ENCODE measurements around the gene MEIOC.
A peak's percentile ranks its signal among the peaks of the same experiment; 100 is the strongest.
"Not testable (repeated sequence)": the region's sequence is repeated elsewhere in the genome, so short reads cannot be mapped to it uniquely, and the experiment has no call there.

MEIOC gene

GRCh38 chr17:44614862-44615261 lies 41.4 kb upstream of the MEIOC start:
- TF ChIP-seq, protein P1, sequence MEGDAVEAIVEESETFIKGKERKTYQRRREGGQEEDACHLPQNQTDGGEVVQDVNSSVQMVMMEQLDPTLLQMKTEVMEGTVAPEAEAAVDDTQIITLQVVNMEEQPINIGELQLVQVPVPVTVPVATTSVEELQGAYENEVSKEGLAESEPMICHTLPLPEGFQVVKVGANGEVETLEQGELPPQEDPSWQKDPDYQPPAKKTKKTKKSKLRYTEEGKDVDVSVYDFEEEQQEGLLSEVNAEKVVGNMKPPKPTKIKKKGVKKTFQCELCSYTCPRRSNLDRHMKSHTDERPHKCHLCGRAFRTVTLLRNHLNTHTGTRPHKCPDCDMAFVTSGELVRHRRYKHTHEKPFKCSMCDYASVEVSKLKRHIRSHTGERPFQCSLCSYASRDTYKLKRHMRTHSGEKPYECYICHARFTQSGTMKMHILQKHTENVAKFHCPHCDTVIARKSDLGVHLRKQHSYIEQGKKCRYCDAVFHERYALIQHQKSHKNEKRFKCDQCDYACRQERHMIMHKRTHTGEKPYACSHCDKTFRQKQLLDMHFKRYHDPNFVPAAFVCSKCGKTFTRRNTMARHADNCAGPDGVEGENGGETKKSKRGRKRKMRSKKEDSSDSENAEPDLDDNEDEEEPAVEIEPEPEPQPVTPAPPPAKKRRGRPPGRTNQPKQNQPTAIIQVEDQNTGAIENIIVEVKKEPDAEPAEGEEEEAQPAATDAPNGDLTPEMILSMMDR (IDR thresholded peaks at IDR 0.05; ENCODE audit: low read length, missing control alignments): no peak
- DNase-seq (ENCODE audit: low read depth): no peak
- no peak overlapping the region for H3K4me3 ChIP-seq (replicated peaks; ENCODE audit: low read depth, low read length)

GRCh38 chr17:44618652-44619051 lies 37.6 kb upstream of the MEIOC start:
- DNase-seq (ENCODE audit: low read depth); H3K4me3 ChIP-seq (replicated peaks; ENCODE audit: low read depth, low read length): not testable (repeated sequence)

DNA sequence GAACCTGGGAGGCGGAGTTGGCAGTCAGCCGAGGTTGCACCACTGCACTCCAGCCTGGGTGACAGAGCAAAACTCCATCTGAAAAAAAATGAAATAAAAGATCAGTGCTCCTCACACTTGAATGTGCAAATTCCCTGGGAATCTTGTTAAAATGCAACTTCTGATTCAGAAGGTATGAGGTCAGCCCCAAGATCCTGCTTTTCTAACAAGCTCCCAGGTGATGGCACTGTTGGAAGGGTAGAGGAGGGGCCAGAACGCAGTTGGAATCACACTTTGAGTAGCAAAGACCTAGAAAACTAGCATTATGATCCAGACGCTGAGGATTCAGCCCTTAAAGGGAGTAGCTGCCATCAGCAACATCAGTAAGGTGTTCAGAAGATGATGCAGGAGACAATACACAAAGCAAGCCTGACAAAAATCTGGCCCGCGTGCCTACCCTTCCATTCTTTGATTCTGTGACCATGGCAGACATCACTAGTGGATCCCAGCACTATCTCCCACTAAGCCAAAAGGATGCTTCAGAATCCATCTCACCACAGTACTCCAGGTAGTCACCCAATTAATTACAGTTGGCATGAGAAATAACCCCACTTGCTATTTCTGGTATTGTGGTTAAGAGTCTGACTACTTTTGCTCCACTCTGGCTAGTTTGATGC lies 33.1 kb upstream of the MEIOC start:
- no peak for DNase-seq (ENCODE audit: low read depth)
- TF ChIP-seq, protein P1 (IDR thresholded peaks at IDR 0.05; ENCODE audit: low read length, missing control alignments): peak; percentile 1
- no peak overlapping the region for H3K4me3 ChIP-seq (replicated peaks; ENCODE audit: low read depth, low read length)

DNA sequence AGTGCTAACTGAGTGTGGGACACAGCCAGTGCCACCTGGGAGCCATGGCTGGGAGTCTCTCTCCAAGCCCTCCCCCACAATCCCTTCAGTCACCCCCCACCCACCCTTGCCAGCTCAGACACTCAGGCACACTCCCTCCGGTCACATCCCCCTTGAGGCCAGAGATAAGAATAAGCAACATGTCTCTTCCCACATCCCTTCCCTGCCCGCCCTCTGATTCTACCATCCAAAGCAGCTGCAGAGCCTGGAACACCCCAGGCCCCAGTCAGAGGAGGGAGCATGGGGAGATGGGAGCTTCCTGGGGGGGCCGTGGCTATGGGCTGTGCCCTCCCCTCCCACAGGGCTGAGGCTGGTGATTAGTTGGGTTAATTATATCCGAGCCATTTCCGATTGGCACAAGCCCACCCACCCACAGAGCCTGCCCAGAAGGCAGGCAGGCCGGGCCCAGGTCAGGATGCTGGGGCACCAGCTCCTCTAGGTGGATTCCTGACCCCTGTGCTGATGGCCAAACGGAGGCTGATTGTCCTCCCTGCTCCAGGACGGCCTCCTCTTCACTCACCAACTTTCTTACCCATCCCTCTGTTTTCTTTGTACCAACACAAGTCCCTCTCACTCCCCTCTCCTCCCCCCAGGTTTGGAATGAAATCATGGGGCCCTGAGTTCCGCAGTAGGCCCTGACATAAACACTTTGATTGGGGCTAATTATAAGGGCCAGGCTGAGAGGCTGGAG lies 28.6 kb upstream of the MEIOC start:
- TF ChIP-seq, protein P1 (IDR thresholded peaks at IDR 0.05; ENCODE audit: low read length, missing control alignments): no peak
- DNase-seq (ENCODE audit: low read depth): no peak
- no peak overlapping the region for H3K4me3 ChIP-seq (replicated peaks; ENCODE audit: low read depth, low read length)

DNA sequence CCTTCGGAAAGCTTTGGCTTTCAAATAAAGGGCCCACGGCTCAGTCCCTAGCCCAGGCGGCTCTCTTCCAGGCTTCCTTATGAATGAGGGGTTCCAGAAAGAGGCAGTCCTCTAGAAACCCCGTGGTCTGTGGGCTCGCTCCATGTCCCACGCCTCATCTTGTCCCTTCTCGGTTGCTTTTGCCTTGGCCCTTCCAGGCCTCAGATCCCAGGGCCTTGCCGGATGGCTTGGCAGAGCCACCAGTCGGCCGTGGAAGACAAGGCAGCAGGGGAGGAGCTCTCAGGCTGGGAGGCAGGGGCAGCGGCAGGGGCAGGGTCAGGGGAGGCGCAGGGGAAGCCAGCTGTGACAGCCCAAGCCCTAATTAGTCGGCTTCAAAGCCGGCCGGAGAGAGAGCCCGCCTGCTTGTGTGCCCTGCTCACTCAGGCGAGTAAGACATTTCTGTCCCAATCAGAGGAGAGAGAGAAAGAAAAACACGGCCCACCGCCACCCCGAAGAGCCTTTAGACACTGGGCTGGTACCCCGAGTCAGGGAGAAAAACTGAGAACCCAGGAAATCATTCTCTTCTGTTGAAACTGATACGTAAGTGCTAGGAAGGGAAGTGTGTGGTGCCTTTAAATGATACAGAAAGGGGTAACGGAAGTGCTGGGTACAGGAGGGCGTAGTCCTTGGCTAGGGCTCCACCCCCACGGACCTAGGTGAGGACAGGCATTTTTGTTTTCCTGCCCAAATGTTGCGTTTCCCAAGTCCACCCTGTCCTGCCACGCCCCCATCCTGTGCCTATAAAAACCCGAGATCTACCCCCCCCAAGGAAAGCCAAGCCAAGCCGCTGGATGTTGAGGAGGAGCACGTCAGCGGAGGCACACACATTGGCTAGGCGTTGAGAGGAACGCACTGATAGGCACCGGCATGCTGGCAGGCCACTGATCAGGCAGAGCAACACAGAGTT lies 27.8 kb upstream of the MEIOC start:
- H3K4me3 ChIP-seq (replicated peaks; ENCODE audit: low read depth, low read length): no peak overlapping the region
- TF ChIP-seq, protein P1 (IDR thresholded peaks at IDR 0.05; ENCODE audit: low read length, missing control alignments): no peak
- DNase-seq (ENCODE audit: low read depth): peak; percentile 15

- no peak overlapping the region for H3K4me3 ChIP-seq (replicated peaks; ENCODE audit: low read depth, low read length)
- TF ChIP-seq, protein P1 (IDR thresholded peaks at IDR 0.05; ENCODE audit: low read length, missing control alignments): no peak
- DNase-seq (ENCODE audit: low read depth): no peak
These were observed 27.0 kb upstream of the MEIOC start for GRCh38 chr17:44629314-44629713.

- H3K4me3 ChIP-seq (replicated peaks; ENCODE audit: low read depth, low read length): no peak overlapping the region
- DNase-seq (ENCODE audit: low read depth): no peak
- TF ChIP-seq, protein P1 (IDR thresholded peaks at IDR 0.05; ENCODE audit: low read length, missing control alignments): no peak
These were observed 25.6 kb upstream of the MEIOC start for GRCh38 chr17:44630703-44631102.

All from fibroblast of pulmonary artery (primary cell).